ENCODE results near the gene FOXD4L4.
"Not testable (repeated sequence)": the region's sequence is repeated elsewhere in the genome, so short reads cannot be mapped to it uniquely, and the experiment has no call there.

The FOXD4L4 gene

GRCh38 chr9:65737096-65737564 is at the start of gene FOXD4L4:
FOXD4L4 (plus strand) TSS chr9:65737146; CDS start chr9:65737146, 0 bp downstream.
- no CpG with 5 or more reads among the region's 38 CpGs for WGBS (ENCODE audit: insufficient coverage, insufficient read length)
- H3K27me3 ChIP-seq (ENCODE audit: control insufficient read depth, insufficient read depth, low read length), result not testable (repeated sequence)

DNA sequence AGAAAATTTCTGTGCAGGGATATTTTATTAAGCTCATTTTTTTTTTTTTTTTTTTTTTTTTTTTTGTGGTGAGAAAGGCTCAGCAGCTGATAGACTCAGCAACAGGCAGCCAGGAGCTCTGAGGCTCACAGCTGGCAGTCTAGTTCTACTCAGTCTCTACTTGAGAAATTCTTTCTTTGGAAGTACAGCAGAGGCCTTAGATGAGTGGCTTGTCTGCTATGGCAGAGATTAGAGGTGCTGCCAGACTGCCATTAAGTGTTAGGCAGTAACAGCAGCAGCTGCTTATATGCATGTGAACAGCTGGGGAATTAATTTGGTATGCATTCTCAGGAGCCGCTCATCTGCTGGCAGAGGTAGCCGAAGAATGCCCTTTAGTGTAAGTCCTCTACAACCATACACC is 33.4 kb upstream of the FOXD4L4 start:
- no CpG with 5 or more reads among the region's 2 CpGs for WGBS (ENCODE audit: insufficient coverage, insufficient read length)
- H3K4me1 ChIP-seq (ENCODE audit: control insufficient read depth, insufficient read depth, low read length); H3K36me3 ChIP-seq (ENCODE audit: control insufficient read depth, insufficient read depth, low read length); H3K27me3 ChIP-seq (ENCODE audit: control insufficient read depth, insufficient read depth, low read length); DNase-seq (ENCODE audit: low read depth, low spot score); H3K9me3 ChIP-seq (ENCODE audit: control insufficient read depth, insufficient read depth, low read length); H3K27ac ChIP-seq (ENCODE audit: low read length); H3K4me3 ChIP-seq (ENCODE audit: low read length): not testable (repeated sequence)

More at GRCh38 chr9:65737096-65737564, at the start of gene FOXD4L4:
- not testable (repeated sequence) for H3K4me1 ChIP-seq (ENCODE audit: control insufficient read depth, insufficient read depth, low read length); H3K36me3 ChIP-seq (ENCODE audit: control insufficient read depth, insufficient read depth, low read length); H3K4me3 ChIP-seq (ENCODE audit: low read length); DNase-seq (ENCODE audit: low read depth, low spot score); H3K27ac ChIP-seq (ENCODE audit: low read length); H3K9me3 ChIP-seq (ENCODE audit: control insufficient read depth, insufficient read depth, low read length)

- not testable (repeated sequence) for H3K36me3 ChIP-seq (ENCODE audit: control insufficient read depth, insufficient read depth, low read length); H3K27me3 ChIP-seq (ENCODE audit: control insufficient read depth, insufficient read depth, low read length); DNase-seq (ENCODE audit: low read depth, low spot score); H3K27ac ChIP-seq (ENCODE audit: low read length); H3K4me3 ChIP-seq (ENCODE audit: low read length); H3K4me1 ChIP-seq (ENCODE audit: control insufficient read depth, insufficient read depth, low read length); H3K9me3 ChIP-seq (ENCODE audit: control insufficient read depth, insufficient read depth, low read length)
- no CpG with 5 or more reads among the region's 5 CpGs for WGBS (ENCODE audit: insufficient coverage, insufficient read length)
Observed at GRCh38 chr9:65714445-65714844, 22.5 kb upstream of the FOXD4L4 start.

DNA sequence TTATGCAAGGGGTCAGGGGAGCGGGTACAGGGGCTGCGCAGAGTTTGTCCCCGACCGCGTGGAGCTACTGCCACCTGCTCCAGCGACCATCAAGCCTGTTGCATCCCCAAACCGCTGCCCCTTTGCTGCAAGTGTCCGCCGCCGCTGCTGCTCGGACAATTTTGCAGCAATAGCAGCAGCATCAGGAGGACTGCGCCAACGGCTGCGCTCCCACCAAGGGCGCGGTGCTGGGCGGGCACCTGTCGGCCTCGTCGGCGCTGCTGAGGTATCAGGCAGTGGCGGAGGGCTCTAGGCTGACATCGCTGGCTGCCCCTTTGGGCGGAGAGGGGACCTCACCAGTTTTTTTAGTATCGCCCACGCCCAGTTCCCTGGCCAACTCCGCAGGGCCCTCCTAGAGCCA is 1.2 kb downstream of the FOXD4L4 start:
- no CpG with 5 or more reads among the region's 27 CpGs for WGBS (ENCODE audit: insufficient coverage, insufficient read length)
- not testable (repeated sequence) for H3K9me3 ChIP-seq (ENCODE audit: control insufficient read depth, insufficient read depth, low read length)

More for the DNA sequence above, 1.2 kb downstream of the FOXD4L4 start:
- not testable (repeated sequence) for H3K36me3 ChIP-seq (ENCODE audit: control insufficient read depth, insufficient read depth, low read length); H3K4me3 ChIP-seq (ENCODE audit: low read length); DNase-seq (ENCODE audit: low read depth, low spot score); H3K4me1 ChIP-seq (ENCODE audit: control insufficient read depth, insufficient read depth, low read length); H3K27ac ChIP-seq (ENCODE audit: low read length); H3K27me3 ChIP-seq (ENCODE audit: control insufficient read depth, insufficient read depth, low read length)

Measured in iPS DF 6.9 (cell line).